RWPE1 (cell line): ENCODE data around the gene PYHIN1.

Source experiments
- CTCF ChIA-PET: fragments of 350-600 bp; sonication (Branson Sonifier 250); formaldehyde crosslinking; extraction: SDS; loops from one replicate; lab custom pipeline; 2021; lab: Yijun Ruan, JAX
- POLR2A ChIA-PET: fragments of 400-600 bp; formaldehyde crosslinking; extraction: SDS; loops from one replicate; lab custom pipeline; 2020; ENCODE audit warnings: antibody characterized with exemption; ENCODE audit not compliant: low non-redundant PET; lab: Yijun Ruan, JAX
- DNase-seq: peaks from one replicate; pipeline ENCODE4 v3.0.0; 2012; ENCODE audit warnings: low spot score
- H3K27ac ChIP-seq: fragments of 450-650 bp; 2 replicates; pipeline ENCODE4 v1.5.1; 2017
- TF ChIP-seq, protein P1 (sequence below): fragments of 450-650 bp; conservative IDR thresholded peaks from 2 replicates; pipeline ENCODE4 v1.5.1; 2017; ENCODE audit warnings: low read depth, mild to moderate bottlenecking

PYHIN1 gene

DNA sequence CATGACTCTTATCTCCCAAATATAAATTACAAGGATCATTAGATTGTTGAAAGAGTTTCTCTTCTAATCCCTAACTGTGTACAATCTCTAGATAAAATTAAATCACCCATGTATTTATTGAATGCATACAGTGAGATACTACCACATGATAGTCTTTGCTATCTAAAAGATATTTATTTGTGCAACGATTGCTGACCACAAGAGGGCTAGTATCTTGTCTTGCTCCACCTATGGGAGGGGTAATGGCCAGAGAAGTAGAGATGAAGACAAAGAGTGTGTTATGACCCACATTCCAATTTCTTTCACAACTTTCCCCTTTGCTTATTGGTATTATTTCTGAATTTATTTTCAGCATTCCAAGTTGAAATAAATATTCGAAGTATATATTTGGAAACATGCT is 13.7 kb downstream of the PYHIN1 start:
- TF ChIP-seq, protein P1, sequence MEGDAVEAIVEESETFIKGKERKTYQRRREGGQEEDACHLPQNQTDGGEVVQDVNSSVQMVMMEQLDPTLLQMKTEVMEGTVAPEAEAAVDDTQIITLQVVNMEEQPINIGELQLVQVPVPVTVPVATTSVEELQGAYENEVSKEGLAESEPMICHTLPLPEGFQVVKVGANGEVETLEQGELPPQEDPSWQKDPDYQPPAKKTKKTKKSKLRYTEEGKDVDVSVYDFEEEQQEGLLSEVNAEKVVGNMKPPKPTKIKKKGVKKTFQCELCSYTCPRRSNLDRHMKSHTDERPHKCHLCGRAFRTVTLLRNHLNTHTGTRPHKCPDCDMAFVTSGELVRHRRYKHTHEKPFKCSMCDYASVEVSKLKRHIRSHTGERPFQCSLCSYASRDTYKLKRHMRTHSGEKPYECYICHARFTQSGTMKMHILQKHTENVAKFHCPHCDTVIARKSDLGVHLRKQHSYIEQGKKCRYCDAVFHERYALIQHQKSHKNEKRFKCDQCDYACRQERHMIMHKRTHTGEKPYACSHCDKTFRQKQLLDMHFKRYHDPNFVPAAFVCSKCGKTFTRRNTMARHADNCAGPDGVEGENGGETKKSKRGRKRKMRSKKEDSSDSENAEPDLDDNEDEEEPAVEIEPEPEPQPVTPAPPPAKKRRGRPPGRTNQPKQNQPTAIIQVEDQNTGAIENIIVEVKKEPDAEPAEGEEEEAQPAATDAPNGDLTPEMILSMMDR = no peak
- POLR2A ChIA-PET = no interaction called here
- CTCF ChIA-PET = no interaction called here
- DNase-seq = no peak
- H3K27ac ChIP-seq = no peak overlapping the region

DNA sequence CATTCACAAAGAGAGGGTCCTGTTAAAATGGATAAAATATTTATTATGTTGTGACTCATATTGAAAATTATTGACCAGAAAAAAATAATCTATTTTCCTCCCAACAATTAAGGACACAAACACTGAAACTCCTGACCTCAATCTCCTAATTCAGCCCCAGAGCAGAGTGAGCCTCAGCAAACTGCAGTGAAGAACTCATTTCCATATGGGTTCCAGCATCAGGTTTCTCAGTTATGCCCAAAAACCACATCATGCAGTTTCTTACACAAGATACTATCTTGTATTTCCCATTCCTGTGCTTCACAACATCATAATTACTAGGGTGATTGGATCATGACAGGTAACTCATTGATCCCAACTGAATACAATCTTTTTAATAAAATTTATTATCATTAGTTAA is 15.4 kb downstream of the PYHIN1 start:
- no peak overlapping the region for H3K27ac ChIP-seq
- ChIA-PET POLR2A (no interaction called here), CTCF (no interaction called here)
- TF ChIP-seq, protein P1 = no peak
- DNase-seq = no peak

DNA sequence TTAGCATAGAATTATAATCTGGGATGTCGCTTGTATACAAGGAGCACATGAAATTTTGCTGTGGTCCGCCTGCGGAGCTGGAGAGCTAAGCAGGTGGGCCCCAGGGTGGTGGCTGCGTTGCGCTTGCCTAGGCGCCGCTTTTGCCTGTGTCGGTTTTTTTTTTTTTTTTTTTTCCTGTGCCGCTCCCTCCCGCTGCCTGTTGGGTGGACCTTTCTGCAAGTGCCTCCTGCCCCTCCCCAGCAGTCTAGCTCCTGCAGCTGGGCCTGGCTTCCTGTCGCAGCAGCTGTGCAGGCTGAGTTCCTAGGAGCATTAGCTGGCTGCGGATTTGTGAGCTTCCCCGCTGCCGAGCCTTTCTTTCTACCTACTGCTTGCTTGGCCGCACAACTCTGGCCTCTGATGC is 20.6 kb downstream of the PYHIN1 start:
- DNase-seq = no peak
- no peak overlapping the region for H3K27ac ChIP-seq
- TF ChIP-seq, protein P1 = no peak
- ChIA-PET POLR2A (no interaction called here), CTCF (interaction anchor here (0.6 to 0.7 kb wide), 2 partner anchors 12 to 24 kb away, joined by 3 to 5 read pairs; no protein-coding TSS in a partner anchor)

DNA sequence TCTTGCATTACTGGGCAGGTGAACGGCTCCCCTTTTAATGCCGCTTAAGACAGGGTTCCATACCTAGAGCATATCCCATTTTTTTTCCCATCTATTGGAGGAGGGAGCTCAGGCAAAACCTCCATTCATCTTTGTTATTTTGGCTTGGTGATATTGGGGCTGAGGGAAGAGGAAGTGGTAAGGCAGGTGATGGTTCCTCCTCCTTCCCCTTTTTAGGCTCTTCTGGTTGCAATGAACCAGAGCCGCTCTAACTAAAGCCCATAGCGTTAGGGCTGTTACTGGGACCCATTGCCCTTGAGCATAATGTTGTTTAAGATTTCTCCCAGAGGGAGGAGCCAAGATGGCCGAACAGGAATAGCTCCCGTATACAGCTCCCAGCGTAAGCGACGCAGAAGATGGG is 21.1 kb downstream of the PYHIN1 start:
- TF ChIP-seq, protein P1 = no peak
- ChIA-PET POLR2A (no interaction called here), CTCF (interaction anchor here (0.7 kb wide), 1 partner anchor 23 kb away, joined by 5 read pairs; no protein-coding TSS in a partner anchor)
- H3K27ac ChIP-seq = no peak overlapping the region
- DNase-seq = no peak

DNA sequence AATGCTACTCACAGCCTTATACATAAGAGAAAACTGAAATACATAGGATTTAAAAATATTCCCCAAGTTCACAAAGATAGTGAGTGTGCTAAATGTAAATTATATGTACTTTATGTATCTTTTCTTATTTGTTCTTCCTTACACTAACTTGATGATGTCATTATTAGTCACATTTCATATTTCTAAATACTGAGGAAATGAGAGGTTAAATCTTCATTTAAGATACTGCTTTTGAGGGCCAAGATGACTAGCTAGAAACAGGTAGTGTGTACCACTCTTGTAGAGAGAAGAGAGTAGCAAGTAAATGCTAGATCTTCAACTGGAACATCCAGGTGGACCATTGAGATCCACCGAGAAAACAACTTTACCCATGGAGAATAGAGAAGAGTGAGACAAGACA is 29.8 kb downstream of the PYHIN1 start:
- peak; percentile 20 for DNase-seq
- ChIA-PET POLR2A (no interaction called here), CTCF (no interaction called here)
- no peak overlapping the region for H3K27ac ChIP-seq
- TF ChIP-seq, protein P1 = no peak

DNA sequence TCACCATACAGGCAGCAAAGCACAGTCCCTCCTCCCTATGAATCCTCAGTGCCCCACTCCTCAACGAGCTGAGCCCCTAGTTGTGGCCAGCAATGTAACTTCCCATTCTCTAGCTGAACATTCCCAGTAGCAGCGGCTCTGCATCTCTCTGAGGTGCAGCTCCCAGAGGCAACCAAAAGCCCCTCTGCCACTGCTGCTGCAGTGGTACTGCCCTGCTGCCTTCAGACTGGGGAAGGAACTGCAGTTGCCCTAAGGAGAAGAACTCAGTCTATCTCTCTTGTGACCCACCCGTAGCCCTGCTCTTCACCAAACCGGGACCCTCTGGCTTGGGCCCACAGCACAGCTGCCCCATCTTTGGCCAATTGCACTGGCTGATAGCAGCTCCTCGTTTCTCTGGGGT is 31.6 kb downstream of the PYHIN1 start:
- H3K27ac ChIP-seq = no peak overlapping the region
- POLR2A ChIA-PET = no interaction called here
- no peak for DNase-seq
- TF ChIP-seq, protein P1 = no peak
- CTCF ChIA-PET = no interaction called here
